ENCODE results near the gene ANKRD17.

DNA sequence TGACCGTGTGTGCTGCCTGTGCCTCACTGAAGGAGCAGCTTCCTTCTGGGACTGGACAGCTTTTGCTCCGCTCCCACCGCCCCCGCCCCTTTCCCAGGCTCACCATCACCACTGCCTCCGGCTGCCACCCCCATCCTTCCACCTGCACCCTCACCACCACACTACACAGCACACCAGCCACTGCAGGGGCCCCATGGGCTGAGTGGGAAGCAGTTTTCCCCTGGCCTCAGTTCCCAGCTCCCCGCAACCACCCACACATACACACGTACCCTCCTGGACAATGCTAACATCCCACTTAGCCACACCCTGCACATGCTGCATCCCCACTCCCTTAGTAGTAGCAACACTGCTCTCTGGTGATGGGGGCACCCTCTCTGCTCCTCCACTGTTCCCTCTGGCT, 159.5 kb downstream of the ANKRD17 start:
- TF ChIP-seq, protein P1, sequence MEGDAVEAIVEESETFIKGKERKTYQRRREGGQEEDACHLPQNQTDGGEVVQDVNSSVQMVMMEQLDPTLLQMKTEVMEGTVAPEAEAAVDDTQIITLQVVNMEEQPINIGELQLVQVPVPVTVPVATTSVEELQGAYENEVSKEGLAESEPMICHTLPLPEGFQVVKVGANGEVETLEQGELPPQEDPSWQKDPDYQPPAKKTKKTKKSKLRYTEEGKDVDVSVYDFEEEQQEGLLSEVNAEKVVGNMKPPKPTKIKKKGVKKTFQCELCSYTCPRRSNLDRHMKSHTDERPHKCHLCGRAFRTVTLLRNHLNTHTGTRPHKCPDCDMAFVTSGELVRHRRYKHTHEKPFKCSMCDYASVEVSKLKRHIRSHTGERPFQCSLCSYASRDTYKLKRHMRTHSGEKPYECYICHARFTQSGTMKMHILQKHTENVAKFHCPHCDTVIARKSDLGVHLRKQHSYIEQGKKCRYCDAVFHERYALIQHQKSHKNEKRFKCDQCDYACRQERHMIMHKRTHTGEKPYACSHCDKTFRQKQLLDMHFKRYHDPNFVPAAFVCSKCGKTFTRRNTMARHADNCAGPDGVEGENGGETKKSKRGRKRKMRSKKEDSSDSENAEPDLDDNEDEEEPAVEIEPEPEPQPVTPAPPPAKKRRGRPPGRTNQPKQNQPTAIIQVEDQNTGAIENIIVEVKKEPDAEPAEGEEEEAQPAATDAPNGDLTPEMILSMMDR (IDR thresholded peaks at IDR 0.05; ENCODE audit: low read depth, low read length): no peak
- TF ChIP-seq POLR2A (IDR thresholded peaks at IDR 0.05; ENCODE audit: extremely low read depth, insufficient read length): no peak
